H9 (cell line): Measurements from ENCODE around the gene RBM33. TPM values are rescaled to one million over a fixed set of nuclear protein-coding genes. Genes with fewer than 3 reads are reported as not detected.
A peak's percentile ranks its signal among the peaks of the same experiment; 100 is the strongest.

Source experiments
- DNase-seq: peaks from one replicate; pipeline ENCODE4 v3.0.0-alpha.2; 2017
- H2AFZ ChIP-seq: one replicate; pipeline ENCODE4 v1.6.1; 2013; ENCODE audit warnings: mild to moderate bottlenecking, low read length, control low read depth, moderate library complexity
- H2AK5ac ChIP-seq: 2 replicates; pipeline ENCODE4 v1.6.1; 2013; ENCODE audit warnings: low read length, control low read depth, mixed read lengths; ENCODE audit not compliant: insufficient read length
- H2BK120ac ChIP-seq: one replicate; pipeline ENCODE4 v1.6.1; 2013; ENCODE audit warnings: low read depth, mild to moderate bottlenecking, low read length, control low read depth, inconsistent platforms; ENCODE audit not compliant: poor library complexity, severe bottlenecking
- H2BK12ac ChIP-seq: 2 replicates; pipeline ENCODE4 v1.6.1; 2013; ENCODE audit warnings: low read length, control low read depth, mixed read lengths, low read depth; ENCODE audit not compliant: insufficient read length
- H2BK15ac ChIP-seq: 2 replicates; pipeline ENCODE4 v1.6.1; 2013; ENCODE audit warnings: low read depth, low read length, control low read depth
- H2BK20ac ChIP-seq: one replicate; pipeline ENCODE4 v1.6.1; 2013; ENCODE audit warnings: low read depth, mild to moderate bottlenecking, low read length, control low read depth, inconsistent platforms; ENCODE audit not compliant: poor library complexity, severe bottlenecking
- H2BK5ac ChIP-seq: 2 replicates; pipeline ENCODE4 v1.6.1; 2013; ENCODE audit warnings: low read length, control low read depth, mixed read lengths; ENCODE audit not compliant: insufficient read length
- H3K14ac ChIP-seq: 2 replicates; pipeline ENCODE4 v1.6.1; 2013; ENCODE audit warnings: low read length, control low read depth; ENCODE audit not compliant: insufficient read depth
- H3K18ac ChIP-seq: 2 replicates; pipeline ENCODE4 v1.6.1; 2013; ENCODE audit warnings: low read depth, mild to moderate bottlenecking, mixed read lengths, low read length, control low read depth; ENCODE audit not compliant: insufficient read length
- H3K23ac ChIP-seq: 2 replicates; pipeline ENCODE4 v1.6.1; 2013; ENCODE audit warnings: low read length, control low read depth, mixed read lengths, low read depth; ENCODE audit not compliant: insufficient read length
- H3K23me2 ChIP-seq: 2 replicates; pipeline ENCODE4 v1.6.1; 2013; ENCODE audit warnings: low read depth, mild to moderate bottlenecking, mixed read lengths, low read length, control low read depth; ENCODE audit not compliant: insufficient read length, poor library complexity, severe bottlenecking
- H3K27ac ChIP-seq: 2 replicates; pipeline ENCODE4 v1.5.1; 2013; ENCODE audit warnings: low read length, control low read depth, mixed read lengths, low read depth; ENCODE audit not compliant: insufficient read length
- H3K27me3 ChIP-seq: 2 replicates; pipeline ENCODE4 v1.6.1; 2013; ENCODE audit warnings: low read length, control low read depth, inconsistent platforms; ENCODE audit not compliant: insufficient read depth
- H3K4ac ChIP-seq: 2 replicates; pipeline ENCODE4 v1.6.1; 2013; ENCODE audit warnings: low read depth, mild to moderate bottlenecking, control low read depth, inconsistent platforms, low read length, moderate library complexity
- H3K4me1 ChIP-seq: 2 replicates; pipeline ENCODE4 v1.6.1; 2013; ENCODE audit warnings: low read length, control low read depth, inconsistent platforms; ENCODE audit not compliant: insufficient read depth
- H3K4me2 ChIP-seq: 2 replicates; pipeline ENCODE4 v1.6.1; 2013; ENCODE audit warnings: low read length, control low read depth, mixed read lengths; ENCODE audit not compliant: insufficient read length, insufficient read depth
- H3K56ac ChIP-seq: 2 replicates; pipeline ENCODE4 v1.6.1; 2013; ENCODE audit warnings: low read depth, mild to moderate bottlenecking, mixed read lengths, low read length, control low read depth; ENCODE audit not compliant: insufficient read length
- H3K79me1 ChIP-seq: 2 replicates; pipeline ENCODE4 v1.6.1; 2013; ENCODE audit warnings: low read depth, mild to moderate bottlenecking, moderate library complexity, low read length, control low read depth, inconsistent platforms; ENCODE audit not compliant: insufficient read depth, poor library complexity, severe bottlenecking
- H3K79me2 ChIP-seq: 2 replicates; pipeline ENCODE4 v1.6.1; 2013; ENCODE audit warnings: low read length, control low read depth, inconsistent platforms; ENCODE audit not compliant: insufficient read depth
- H3K9ac ChIP-seq: 2 replicates; pipeline ENCODE4 v1.6.1; 2013; ENCODE audit warnings: low read length, control low read depth, mixed read lengths; ENCODE audit not compliant: insufficient read length; ENCODE audit errors: extremely low read depth
- H3K9me3 ChIP-seq: one replicate; pipeline ENCODE4 v1.6.1; 2013; ENCODE audit warnings: low read depth, low read length, inconsistent platforms; ENCODE audit not compliant: control insufficient read depth
- H3T11ph ChIP-seq: one replicate; pipeline ENCODE4 v1.6.1; 2013; ENCODE audit warnings: mild to moderate bottlenecking, low read length, control low read depth, inconsistent platforms
- H4K20me1 ChIP-seq: one replicate; pipeline ENCODE4 v1.6.1; 2013; ENCODE audit not compliant: control insufficient read depth, insufficient read length, insufficient read depth
- H4K5ac ChIP-seq: 2 replicates; pipeline ENCODE4 v1.6.1; 2013; ENCODE audit warnings: low read depth, mild to moderate bottlenecking, mixed read lengths, low read length, control low read depth; ENCODE audit not compliant: insufficient read length
- H4K8ac ChIP-seq: replicated peaks from 2 replicates; pipeline ENCODE4 v1.6.1; 2013; ENCODE audit warnings: low read length, control low read depth, mixed read lengths, low read depth; ENCODE audit not compliant: insufficient read length
- H4K91ac ChIP-seq: 2 replicates; pipeline ENCODE4 v1.6.1; 2013; ENCODE audit warnings: low read depth, mild to moderate bottlenecking, moderate library complexity, mixed read lengths, low read length, control low read depth; ENCODE audit not compliant: insufficient read length
- H3K27ac Mint-ChIP-seq, 3 experiments: 2 replicates in 2 of 3; 3 replicates in 1 of 3; pipeline ENCODE4 v1.8.0; 2020 to 2021; ENCODE audit warnings: mixed read lengths in 3 of 3, mild to moderate bottlenecking in 1 of 3, moderate library complexity in 1 of 3
- H3K27me3 Mint-ChIP-seq: 2 replicates; pipeline ENCODE4 v1.8.0; 2021; ENCODE audit warnings: low read depth, mild to moderate bottlenecking, moderate library complexity, mixed read lengths
- H3K36me3 Mint-ChIP-seq, 3 experiments: 2 replicates in 2 of 3; 3 replicates in 1 of 3; pipeline ENCODE4 v1.8.0; 2020 to 2021; ENCODE audit warnings: low read depth in 3 of 3, mixed read lengths in 3 of 3; ENCODE audit not compliant: insufficient read depth in 1 of 3
- H3K4me1 Mint-ChIP-seq, 2 experiments: 2 replicates each; pipeline ENCODE4 v1.8.0; 2020; ENCODE audit warnings: mixed read lengths in 2 of 2
- H3K4me3 Mint-ChIP-seq, 2 experiments: 2 replicates in 1 of 2; 3 replicates in 1 of 2; pipeline ENCODE4 v1.8.0; 2020 to 2021; ENCODE audit warnings: mild to moderate bottlenecking in 2 of 2, mixed read lengths in 2 of 2, moderate library complexity in 1 of 2
- H3K9me3 Mint-ChIP-seq, 2 experiments: 2 replicates in 1 of 2; 3 replicates in 1 of 2; pipeline ENCODE4 v1.8.0; 2020; ENCODE audit warnings: mild to moderate bottlenecking in 2 of 2, mixed read lengths in 2 of 2, moderate library complexity in 1 of 2
- WGBS: extraction: QIAGEN DNeasy Blood & Tissue Kit; methylation state at CpG from one replicate; pipeline ENCODE4 v1.1.7; 2013; ENCODE audit warnings: missing lambda C conversion rate, low lambda C conversion rate, mixed read lengths; ENCODE audit not compliant: insufficient read length; ENCODE audit errors: extremely low coverage; 5-methylcytosine and 5-hydroxymethylcytosine counted together
- total RNA-seq: library from RNA; stranded (reverse); gene quantifications from 2 replicates; pipeline ENCODE4 v1.2.1, GENCODE V29; 2021
- TF ChIP-seq, protein P1 (sequence below): fragments of 200-600 bp; sonication (generic); conservative IDR thresholded peaks from 3 replicates; pipeline ENCODE4 v1.8.0; 2021; ENCODE audit warnings: antibody characterized with exemption, mild to moderate bottlenecking

RBM33 gene
- total RNA-seq, 1 experiment from 2014 or later: 71.3 TPM

- peak; percentile 83 for DNase-seq
- peak overlapping the region; percentile 18 for H3K4me2 ChIP-seq
- Mint-ChIP-seq H3K4me1 (peaks cover 26 to 40% of the 10 kb centered on the region in 2 experiments), H3K4me3 (peak overlapping the region; percentile 46 to 68; a peak in 4 of 5 replicates), H3K36me3 (peaks cover 0 to 3% (median 0%) of the 10 kb centered on the region in 3 experiments; a peak in 3 of 7 replicates), H3K9me3 (peaks cover 2 to 8% of the 10 kb centered on the region in 2 experiments; a peak in 2 of 5 replicates), H3K27me3 (peaks cover 90% of the 10 kb centered on the region), H3K27ac (no peak overlapping the region)
- no peak overlapping the region for H2BK15ac ChIP-seq
- H3K9me3 ChIP-seq: no peaks in the 10 kb centered on the region
- no peak overlapping the region for H3K14ac ChIP-seq
- H2BK120ac ChIP-seq: no peak overlapping the region
- no peak overlapping the region for H2AK5ac ChIP-seq
- H3K18ac ChIP-seq: no peak overlapping the region
- no peak overlapping the region for H3T11ph ChIP-seq
- H3K79me1 ChIP-seq: no peaks in the 10 kb centered on the region
- no CpG with 5 or more reads among the region's 91 CpGs for WGBS
- H3K9ac ChIP-seq: no peak overlapping the region
- H3K4ac ChIP-seq: no peak overlapping the region
- no peak overlapping the region for H4K8ac ChIP-seq
- no peaks in the 10 kb centered on the region; the same call in 1 of the 2 replicates for H3K4me1 ChIP-seq
- peaks cover 76% of the 10 kb centered on the region for H3K27me3 ChIP-seq
- H2BK5ac ChIP-seq: no peak overlapping the region
- H3K23me2 ChIP-seq: peaks cover 12% of the 10 kb centered on the region
- no peak overlapping the region for H4K91ac ChIP-seq
- H2BK20ac ChIP-seq: no peak overlapping the region
- H3K79me2 ChIP-seq: no peaks in the 10 kb centered on the region
- H3K56ac ChIP-seq: no peak overlapping the region
- no peak overlapping the region for H4K5ac ChIP-seq
- H2AFZ ChIP-seq: no peak overlapping the region
- no peak overlapping the region for H2BK12ac ChIP-seq
- no peaks in the 10 kb centered on the region for H4K20me1 ChIP-seq
- TF ChIP-seq, protein P1, sequence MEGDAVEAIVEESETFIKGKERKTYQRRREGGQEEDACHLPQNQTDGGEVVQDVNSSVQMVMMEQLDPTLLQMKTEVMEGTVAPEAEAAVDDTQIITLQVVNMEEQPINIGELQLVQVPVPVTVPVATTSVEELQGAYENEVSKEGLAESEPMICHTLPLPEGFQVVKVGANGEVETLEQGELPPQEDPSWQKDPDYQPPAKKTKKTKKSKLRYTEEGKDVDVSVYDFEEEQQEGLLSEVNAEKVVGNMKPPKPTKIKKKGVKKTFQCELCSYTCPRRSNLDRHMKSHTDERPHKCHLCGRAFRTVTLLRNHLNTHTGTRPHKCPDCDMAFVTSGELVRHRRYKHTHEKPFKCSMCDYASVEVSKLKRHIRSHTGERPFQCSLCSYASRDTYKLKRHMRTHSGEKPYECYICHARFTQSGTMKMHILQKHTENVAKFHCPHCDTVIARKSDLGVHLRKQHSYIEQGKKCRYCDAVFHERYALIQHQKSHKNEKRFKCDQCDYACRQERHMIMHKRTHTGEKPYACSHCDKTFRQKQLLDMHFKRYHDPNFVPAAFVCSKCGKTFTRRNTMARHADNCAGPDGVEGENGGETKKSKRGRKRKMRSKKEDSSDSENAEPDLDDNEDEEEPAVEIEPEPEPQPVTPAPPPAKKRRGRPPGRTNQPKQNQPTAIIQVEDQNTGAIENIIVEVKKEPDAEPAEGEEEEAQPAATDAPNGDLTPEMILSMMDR: peak; percentile 80
- no peak overlapping the region for H3K27ac ChIP-seq
- no peak overlapping the region for H3K23ac ChIP-seq
Observed at GRCh38 chr7:155804897-155805825, 160.7 kb downstream of the RBM33 start.
